HCT116 (cell line): ENCODE data around the gene NLRP10.

Experiments
- CTCF ChIP-seq, 3 experiments: fragments of 200-600 bp in 1 of 3; sonication (generic) in 1 of 3; IDR thresholded peaks in 2 of 3; conservative IDR thresholded peaks in 1 of 3; 2 replicates each; pipeline ENCODE4 v1.5.1; 2012 to 2017; ENCODE audit warnings: low read depth in 2 of 3, low read length in 2 of 3, antibody characterized with exemption in 1 of 3, borderline replicate concordance in 1 of 3, control low read depth in 1 of 3, mild to moderate bottlenecking in 1 of 3, mixed read lengths in 1 of 3, mixed run types in 1 of 3, moderate library complexity in 1 of 3; ENCODE audit not compliant: insufficient read depth in 1 of 3
- EZH2 ChIP-seq: fragments of 200-600 bp; sonication (generic); IDR thresholded peaks from 2 replicates; pipeline ENCODE4 v1.6.1; 2017; ENCODE audit warnings: antibody characterized with exemption, mixed run types
- POLR2A ChIP-seq: IDR thresholded peaks from 2 replicates; pipeline ENCODE4 v1.7.0; 2011; ENCODE audit warnings: borderline replicate concordance; ENCODE audit not compliant: insufficient read depth, insufficient read length; ENCODE audit errors: extremely low read depth
- POLR2AphosphoS5 ChIP-seq: IDR thresholded peaks from 2 replicates; pipeline ENCODE4 v1.6.1; 2011; ENCODE audit warnings: mild to moderate bottlenecking, low read depth, low read length, moderate library complexity
- RAD21 ChIP-seq: IDR thresholded peaks from 2 replicates; pipeline ENCODE4 v1.6.1; 2012; ENCODE audit warnings: low read depth, mild to moderate bottlenecking
- ZNF274 ChIP-seq: fragments of 200-500 bp; sonication (Bioruptor generic); IDR thresholded peaks from 2 replicates; pipeline ENCODE4 v1.6.1; 2014; ENCODE audit warnings: mild to moderate bottlenecking, low read depth, low read length, inconsistent platforms
- TF ChIP-seq, protein P1 (sequence below): IDR thresholded peaks from 2 replicates; pipeline ENCODE4 v1.6.1; 2012; ENCODE audit warnings: low read depth

GRCh38 chr11:7986768-7987559, 21.7 kb upstream of the NLRP10 start, which contains the start of gene EIF3F:
- TF ChIP-seq POLR2AphosphoS5 (0 out of 2 replicates have a peak, but pooled peaks have one; percentile 33), ZNF274 (no peak), EZH2 (no peak), POLR2A (no peak), CTCF (IDR thresholded peaks at IDR 0.05 in 2 of 3, conservative IDR thresholded peaks at IDR 0.05 in 1 of 3; ENCODE audit: borderline replicate concordance in 1 of 3, insufficient read depth in 1 of 3, low read depth in 2 of 3, low read length in 2 of 3) (peak; percentile 77 to 90 (median 77)), RAD21 (peak; percentile 83)
- TF ChIP-seq, protein P1, sequence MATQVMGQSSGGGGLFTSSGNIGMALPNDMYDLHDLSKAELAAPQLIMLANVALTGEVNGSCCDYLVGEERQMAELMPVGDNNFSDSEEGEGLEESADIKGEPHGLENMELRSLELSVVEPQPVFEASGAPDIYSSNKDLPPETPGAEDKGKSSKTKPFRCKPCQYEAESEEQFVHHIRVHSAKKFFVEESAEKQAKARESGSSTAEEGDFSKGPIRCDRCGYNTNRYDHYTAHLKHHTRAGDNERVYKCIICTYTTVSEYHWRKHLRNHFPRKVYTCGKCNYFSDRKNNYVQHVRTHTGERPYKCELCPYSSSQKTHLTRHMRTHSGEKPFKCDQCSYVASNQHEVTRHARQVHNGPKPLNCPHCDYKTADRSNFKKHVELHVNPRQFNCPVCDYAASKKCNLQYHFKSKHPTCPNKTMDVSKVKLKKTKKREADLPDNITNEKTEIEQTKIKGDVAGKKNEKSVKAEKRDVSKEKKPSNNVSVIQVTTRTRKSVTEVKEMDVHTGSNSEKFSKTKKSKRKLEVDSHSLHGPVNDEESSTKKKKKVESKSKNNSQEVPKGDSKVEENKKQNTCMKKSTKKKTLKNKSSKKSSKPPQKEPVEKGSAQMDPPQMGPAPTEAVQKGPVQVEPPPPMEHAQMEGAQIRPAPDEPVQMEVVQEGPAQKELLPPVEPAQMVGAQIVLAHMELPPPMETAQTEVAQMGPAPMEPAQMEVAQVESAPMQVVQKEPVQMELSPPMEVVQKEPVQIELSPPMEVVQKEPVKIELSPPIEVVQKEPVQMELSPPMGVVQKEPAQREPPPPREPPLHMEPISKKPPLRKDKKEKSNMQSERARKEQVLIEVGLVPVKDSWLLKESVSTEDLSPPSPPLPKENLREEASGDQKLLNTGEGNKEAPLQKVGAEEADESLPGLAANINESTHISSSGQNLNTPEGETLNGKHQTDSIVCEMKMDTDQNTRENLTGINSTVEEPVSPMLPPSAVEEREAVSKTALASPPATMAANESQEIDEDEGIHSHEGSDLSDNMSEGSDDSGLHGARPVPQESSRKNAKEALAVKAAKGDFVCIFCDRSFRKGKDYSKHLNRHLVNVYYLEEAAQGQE: no peak
